SH-SY5Y (cell line): Measurements from ENCODE around the gene USP6NL.

ENCODE experiments used
- GATA2 ChIP-seq: IDR thresholded peaks from 2 replicates; pipeline ENCODE4 v1.6.1; 2011; ENCODE audit warnings: mild to moderate bottlenecking, low read depth, low read length
- GATA3 ChIP-seq: IDR thresholded peaks from 2 replicates; pipeline ENCODE4 v1.6.1; 2011; ENCODE audit warnings: low read depth, mild to moderate bottlenecking, low read length, moderate library complexity

DNA sequence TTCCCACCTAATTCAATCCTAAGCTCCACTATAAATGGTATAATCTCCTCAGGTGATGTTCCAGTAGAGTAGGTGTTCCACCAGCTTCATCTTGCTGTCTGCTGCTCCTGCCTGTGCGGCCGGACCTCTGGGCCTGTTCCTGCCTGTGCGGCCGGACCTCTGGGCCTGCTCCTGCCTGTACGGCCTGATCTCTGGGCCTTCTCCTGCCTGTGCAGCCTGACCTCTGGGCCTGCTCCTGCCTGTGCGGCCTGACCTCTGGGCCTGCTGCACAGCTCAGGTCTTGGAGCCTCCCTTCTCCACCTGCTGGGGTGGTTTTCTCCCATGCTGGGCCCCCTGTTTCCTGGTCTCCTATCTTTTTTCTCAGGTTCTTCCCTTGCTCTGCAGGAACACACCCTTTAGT is 117.8 kb downstream of the USP6NL start:
- no peak for TF ChIP-seq GATA2
- TF ChIP-seq GATA3 = no peak
